LNCaP clone FGC (cell line): ENCODE measurements around the gene ATG13.

ENCODE experiments used
- DNase-seq: peaks from one replicate; pipeline ENCODE4 v3.0.0-alpha.2; 2011; ENCODE audit warnings: low read depth
- H3K4me3 ChIP-seq: 2 replicates; pipeline ENCODE4 v1.5.1; 2011; ENCODE audit warnings: mild to moderate bottlenecking, low read depth, low read length, control low read depth
- CTCF ChIP-seq: IDR thresholded peaks from 2 replicates; pipeline ENCODE4 v1.5.1; 2012; ENCODE audit warnings: mild to moderate bottlenecking; ENCODE audit not compliant: control insufficient read depth, insufficient read depth; ENCODE audit errors: extremely low read depth

ATG13 gene

GRCh38 chr11:46674463-46675287 lies 57.3 kb downstream of the ATG13 start:
- no peak for TF ChIP-seq CTCF
- no peak for DNase-seq
- H3K4me3 ChIP-seq, result no peak overlapping the region

- no peak for TF ChIP-seq CTCF
- H3K4me3 ChIP-seq, result no peak overlapping the region
These were observed 58.0 kb downstream of the ATG13 start for GRCh38 chr11:46675288-46675851.

GRCh38 chr11:46675949-46676348 lies 58.6 kb downstream of the ATG13 start:
- H3K4me3 ChIP-seq, result no peak overlapping the region
- TF ChIP-seq CTCF, result no peak
- DNase-seq, result no peak

More at GRCh38 chr11:46675288-46675851, 58.0 kb downstream of the ATG13 start:
- DNase-seq, result peak; percentile 18

- TF ChIP-seq CTCF, result no peak
- no peak overlapping the region for H3K4me3 ChIP-seq
- no peak for DNase-seq
These were observed 59.2 kb downstream of the ATG13 start for GRCh38 chr11:46676436-46677158.

- DNase-seq, result no peak
- TF ChIP-seq CTCF, result no peak
- no peak overlapping the region for H3K4me3 ChIP-seq
These were observed 59.8 kb downstream of the ATG13 start for GRCh38 chr11:46677169-46677568.

- TF ChIP-seq CTCF, result no peak
- no peak for DNase-seq
These were observed 60.8 kb downstream of the ATG13 start for GRCh38 chr11:46677991-46678740.

More at GRCh38 chr11:46677991-46678740, 60.8 kb downstream of the ATG13 start:
- no peak overlapping the region for H3K4me3 ChIP-seq
